Type B pancreatic cell (in vitro differentiated cells): ENCODE measurements around the gene SLC44A1. TPM values are rescaled to one million over a fixed set of nuclear protein-coding genes. Genes with fewer than 3 reads are reported as not detected.
A peak's percentile ranks its signal among the peaks of the same experiment; 100 is the strongest.

Experiments
- DNase-seq: peaks from one replicate; pipeline ENCODE4 v3.0.0; 2021; ENCODE audit warnings: mixed read lengths; ENCODE audit not compliant: unreplicated experiment; ENCODE audit errors: extremely low spot score
- H3K27ac Mint-ChIP-seq: 2 replicates; pipeline ENCODE4 v1.8.0; 2021; ENCODE audit warnings: mild to moderate bottlenecking, mixed read lengths
- H3K27me3 Mint-ChIP-seq: 2 replicates; pipeline ENCODE4 v1.8.0; 2021; ENCODE audit warnings: mixed read lengths
- H3K36me3 Mint-ChIP-seq: 2 replicates; pipeline ENCODE4 v1.8.0; 2021; ENCODE audit warnings: mixed read lengths
- H3K4me1 Mint-ChIP-seq: one replicate; pipeline ENCODE4 v1.8.0; 2021; ENCODE audit warnings: mixed read lengths; ENCODE audit not compliant: unreplicated experiment
- H3K4me3 Mint-ChIP-seq: 2 replicates; pipeline ENCODE4 v1.8.0; 2021; ENCODE audit warnings: mild to moderate bottlenecking, mixed read lengths
- H3K9me3 Mint-ChIP-seq: 2 replicates; pipeline ENCODE4 v1.8.0; 2021; ENCODE audit warnings: mixed read lengths
- total RNA-seq: library from RNA; stranded (reverse); gene quantifications from 2 replicates; pipeline ENCODE4 v1.2.1, GENCODE V29; 2021; ENCODE audit warnings: low replicate concordance
- TF ChIP-seq, protein P1 (sequence below): fragments of 200-600 bp; sonication (generic); conservative IDR thresholded peaks from 2 replicates; pipeline ENCODE4 v1.5.0; 2021; ENCODE audit warnings: antibody characterized with exemption, mild to moderate bottlenecking

SLC44A1 gene
- total RNA-seq, 1 donor from 2014 or later = 47.2 TPM

DNA sequence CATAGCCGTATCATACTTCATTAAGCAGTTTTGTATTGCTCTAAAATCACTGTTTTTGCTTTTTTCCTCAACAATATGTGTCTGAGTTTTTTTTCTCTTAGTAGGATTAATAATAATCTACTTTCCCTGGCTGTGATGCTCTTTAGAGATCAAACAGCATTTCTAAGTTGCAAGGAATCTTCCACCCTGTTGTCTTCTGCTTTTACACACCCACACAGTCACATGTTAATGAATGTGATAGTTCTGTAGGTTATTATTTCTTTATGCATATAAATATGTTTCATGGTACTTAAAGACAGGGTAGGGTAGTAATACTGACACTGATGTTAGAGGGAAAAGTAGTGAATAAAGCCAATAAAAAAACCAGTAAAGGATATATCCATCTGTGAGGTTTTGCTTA, 29.3 kb downstream of the SLC44A1 start:
- no peak for DNase-seq
- Mint-ChIP-seq H3K9me3 (no peaks in the 10 kb centered on the region), H3K4me1 (peaks cover 13% of the 10 kb centered on the region), H3K27ac (no peak overlapping the region), H3K36me3 (peaks cover 10% of the 10 kb centered on the region), H3K27me3 (no peaks in the 10 kb centered on the region), H3K4me3 (no peak overlapping the region)
- TF ChIP-seq, protein P1, sequence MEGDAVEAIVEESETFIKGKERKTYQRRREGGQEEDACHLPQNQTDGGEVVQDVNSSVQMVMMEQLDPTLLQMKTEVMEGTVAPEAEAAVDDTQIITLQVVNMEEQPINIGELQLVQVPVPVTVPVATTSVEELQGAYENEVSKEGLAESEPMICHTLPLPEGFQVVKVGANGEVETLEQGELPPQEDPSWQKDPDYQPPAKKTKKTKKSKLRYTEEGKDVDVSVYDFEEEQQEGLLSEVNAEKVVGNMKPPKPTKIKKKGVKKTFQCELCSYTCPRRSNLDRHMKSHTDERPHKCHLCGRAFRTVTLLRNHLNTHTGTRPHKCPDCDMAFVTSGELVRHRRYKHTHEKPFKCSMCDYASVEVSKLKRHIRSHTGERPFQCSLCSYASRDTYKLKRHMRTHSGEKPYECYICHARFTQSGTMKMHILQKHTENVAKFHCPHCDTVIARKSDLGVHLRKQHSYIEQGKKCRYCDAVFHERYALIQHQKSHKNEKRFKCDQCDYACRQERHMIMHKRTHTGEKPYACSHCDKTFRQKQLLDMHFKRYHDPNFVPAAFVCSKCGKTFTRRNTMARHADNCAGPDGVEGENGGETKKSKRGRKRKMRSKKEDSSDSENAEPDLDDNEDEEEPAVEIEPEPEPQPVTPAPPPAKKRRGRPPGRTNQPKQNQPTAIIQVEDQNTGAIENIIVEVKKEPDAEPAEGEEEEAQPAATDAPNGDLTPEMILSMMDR = no peak

DNA sequence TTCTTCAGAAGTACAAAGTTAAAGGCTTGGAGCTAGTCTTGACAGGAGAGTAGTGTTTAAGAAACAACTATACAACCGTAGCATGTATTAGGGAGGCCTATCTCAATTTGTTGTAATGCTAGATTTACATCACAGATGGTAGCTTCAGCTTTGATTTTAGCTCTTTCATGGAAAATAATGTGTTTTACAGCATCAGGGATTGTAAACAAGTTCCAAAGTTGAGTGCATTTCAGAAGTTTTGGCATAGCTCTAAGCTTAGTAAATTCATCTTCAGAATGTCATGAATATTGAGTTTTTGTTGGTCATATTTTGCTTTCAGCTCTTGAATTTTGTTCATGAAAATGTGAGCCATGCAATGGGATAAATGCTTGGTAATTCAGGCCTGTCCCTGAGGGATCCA, 30.7 kb downstream of the SLC44A1 start:
- TF ChIP-seq, protein P1 = no peak
- Mint-ChIP-seq H3K9me3 (no peaks in the 10 kb centered on the region), H3K4me1 (peaks cover 10% of the 10 kb centered on the region), H3K4me3 (no peak overlapping the region), H3K36me3 (peaks cover 10% of the 10 kb centered on the region), H3K27ac (peak overlapping the region; percentile 11), H3K27me3 (no peaks in the 10 kb centered on the region)
- DNase-seq = no peak

- Mint-ChIP-seq H3K27ac (peak overlapping the region; percentile 11), H3K4me3 (no peak overlapping the region), H3K9me3 (no peaks in the 10 kb centered on the region), H3K27me3 (no peaks in the 10 kb centered on the region), H3K36me3 (peaks cover 13% of the 10 kb centered on the region), H3K4me1 (peaks cover 9% of the 10 kb centered on the region)
- TF ChIP-seq, protein P1 = no peak
- no peak for DNase-seq
These were observed 31.5 kb downstream of the SLC44A1 start for GRCh38 chr9:105275938-105276337.

DNA sequence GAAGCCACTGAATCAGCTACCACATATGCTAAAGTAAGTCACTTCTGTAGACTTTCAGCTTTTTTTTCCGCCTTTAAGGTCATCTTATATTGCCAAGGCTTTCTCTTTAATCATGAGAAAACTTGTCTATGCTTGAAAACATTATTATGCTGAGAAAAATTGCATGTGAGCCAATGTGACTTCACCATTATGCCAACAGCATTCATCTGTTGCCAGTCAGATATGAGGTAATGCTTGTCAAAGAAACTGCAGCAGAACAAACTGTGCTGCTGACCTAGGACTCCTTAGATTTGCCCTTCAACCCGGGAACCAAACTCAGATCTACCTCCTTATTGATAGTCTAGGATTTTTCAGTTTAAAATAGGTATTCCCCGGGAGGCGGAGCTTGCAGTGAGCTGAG, 34.3 kb downstream of the SLC44A1 start:
- H3K9me3 Mint-ChIP-seq = peaks cover 5% of the 10 kb centered on the region
- TF ChIP-seq, protein P1 = no peak
- H3K36me3 Mint-ChIP-seq = peaks cover 19% of the 10 kb centered on the region
- H3K4me1 Mint-ChIP-seq = peaks cover 14% of the 10 kb centered on the region
- no peak overlapping the region for H3K27ac Mint-ChIP-seq
- no peak for DNase-seq
- H3K27me3 Mint-ChIP-seq = no peaks in the 10 kb centered on the region
- no peak overlapping the region for H3K4me3 Mint-ChIP-seq

GRCh38 chr9:105280691-105281090, 36.2 kb downstream of the SLC44A1 start:
- Mint-ChIP-seq H3K36me3 (peaks cover 23% of the 10 kb centered on the region), H3K27me3 (no peaks in the 10 kb centered on the region), H3K4me3 (no peak overlapping the region), H3K27ac (no peak overlapping the region), H3K4me1 (peaks cover 14% of the 10 kb centered on the region), H3K9me3 (peaks cover 5% of the 10 kb centered on the region)
- DNase-seq = no peak
- TF ChIP-seq, protein P1 = no peak

DNA sequence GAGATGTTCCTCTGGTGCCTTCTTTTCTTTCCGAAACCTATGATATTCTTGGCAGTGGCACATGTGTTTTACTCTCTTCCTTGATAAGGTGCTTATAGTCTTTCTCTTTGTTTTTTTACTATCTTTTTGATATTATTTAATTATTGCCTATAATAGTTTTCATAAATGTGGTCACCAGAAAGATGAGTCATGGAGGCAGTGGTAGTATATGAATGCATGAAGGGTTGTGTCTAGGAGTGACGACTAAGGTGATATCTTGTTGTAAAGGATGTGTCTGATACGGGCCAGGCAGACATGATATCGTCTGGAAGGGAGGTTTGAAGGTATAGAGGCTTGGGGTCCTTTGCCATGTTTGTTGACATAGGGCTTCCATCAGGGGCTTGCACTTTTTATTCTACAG, 36.8 kb downstream of the SLC44A1 start:
- peak overlapping the region; percentile 60 for H3K27ac Mint-ChIP-seq
- DNase-seq = no peak
- H3K4me3 Mint-ChIP-seq = no peak overlapping the region
- H3K36me3 Mint-ChIP-seq = peaks cover 20% of the 10 kb centered on the region
- peaks cover 12% of the 10 kb centered on the region for H3K4me1 Mint-ChIP-seq
- TF ChIP-seq, protein P1 = no peak
- H3K27me3 Mint-ChIP-seq = no peaks in the 10 kb centered on the region
- H3K9me3 Mint-ChIP-seq = peaks cover 5% of the 10 kb centered on the region
